Activated T-helper 2 cell treated with anti-CD3 and anti-CD28 coated beads, Interferon-gamma antibody, Interleukin-2, Interleukin-4, amounts not matched to agents 10 μg/mL and 5 μg/mL and 100 μg/mL, durations not matched to agents 14 hours and 24 hours and 36 hours (primary cell): ENCODE results near the gene ERC2. TPM values are rescaled to one million over a fixed set of nuclear protein-coding genes. Genes with fewer than 3 reads are reported as not detected.

Source experiments
- DNase-seq: peaks from one replicate; pipeline ENCODE4 v3.0.0; 2021; ENCODE audit warnings: low spot score
- H3K27ac Mint-ChIP-seq: one replicate; pipeline ENCODE4 v1.8.0; 2021; ENCODE audit warnings: mixed read lengths
- H3K27me3 Mint-ChIP-seq: one replicate; pipeline ENCODE4 v1.8.0; 2021; ENCODE audit warnings: low read depth, mixed read lengths
- H3K36me3 Mint-ChIP-seq: one replicate; pipeline ENCODE4 v1.8.0; 2021; ENCODE audit warnings: low read depth, mixed read lengths
- H3K4me1 Mint-ChIP-seq: one replicate; pipeline ENCODE4 v1.8.0; 2021; ENCODE audit warnings: low read depth, mixed read lengths
- H3K4me3 Mint-ChIP-seq: one replicate; pipeline ENCODE4 v1.8.0; 2021; ENCODE audit warnings: low read depth, mild to moderate bottlenecking, moderate library complexity, mixed read lengths
- H3K9me3 Mint-ChIP-seq: one replicate; pipeline ENCODE4 v1.8.0; 2021; ENCODE audit warnings: mixed read lengths
- intact Hi-C: fragments of 100-400 bp; cut with micrococcal nuclease; formaldehyde crosslinking; loops from one replicate; pipeline ENCODE4 v1.15.1; 2023
- total RNA-seq: library from RNA; stranded (reverse); gene quantifications from 2 replicates; pipeline ENCODE4 v1.2.3, GENCODE V29; 2022

The ERC2 gene
- total RNA-seq, 1 donor from 2014 or later, result 0.09 TPM

DNA sequence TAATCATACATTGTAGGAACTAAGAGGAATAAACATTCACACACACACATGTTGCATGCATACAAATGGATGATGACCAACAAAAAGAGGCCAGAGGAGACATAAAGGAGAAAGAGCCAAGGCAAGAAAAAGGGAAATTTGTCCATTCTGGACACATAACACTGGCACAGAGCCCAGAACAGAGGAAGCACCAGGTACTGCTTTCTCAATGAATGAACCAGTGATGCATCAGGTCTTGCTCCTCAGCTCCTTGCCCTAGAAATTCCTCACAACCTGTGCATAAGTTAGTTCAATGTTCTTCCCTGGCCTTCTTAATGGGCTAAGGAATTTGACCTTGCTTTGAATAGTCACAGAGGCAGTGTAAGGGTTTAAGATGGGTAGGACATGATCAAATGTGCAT lies 270.3 kb downstream of the ERC2 start:
- Mint-ChIP-seq H3K4me1 (no peaks in the 10 kb centered on the region), H3K9me3 (no peaks in the 10 kb centered on the region)

DNA sequence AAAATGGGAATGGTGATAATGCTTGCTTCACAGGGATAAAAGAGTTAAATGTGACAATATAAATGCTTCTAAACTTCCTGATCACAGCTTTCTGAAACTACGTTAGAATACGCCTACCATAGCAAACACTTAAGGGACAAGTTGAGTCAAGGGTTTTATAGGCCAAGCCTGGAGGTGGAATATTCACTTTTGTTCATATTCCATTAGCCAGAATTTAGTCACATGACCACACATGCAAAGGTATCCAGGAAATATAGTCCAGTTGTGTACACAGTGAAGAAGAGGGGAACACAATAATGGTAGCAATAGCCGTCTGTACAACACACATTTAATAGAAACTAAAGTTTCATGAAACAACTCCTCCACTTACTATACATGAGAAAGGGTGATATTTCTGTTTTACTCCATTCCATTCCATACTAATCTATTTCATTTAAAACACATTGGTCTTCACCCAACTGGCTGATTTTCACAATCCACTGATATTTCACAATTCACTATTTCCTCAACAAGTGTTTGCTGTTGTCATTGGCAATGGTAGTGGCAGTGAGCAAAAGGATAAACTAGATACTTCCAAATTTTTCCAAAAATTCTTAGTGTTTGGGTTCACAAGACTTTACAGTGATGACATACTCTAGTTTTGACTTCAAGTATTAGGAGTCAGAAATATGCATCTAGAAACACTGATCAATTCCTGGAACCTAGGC lies 270.9 kb downstream of the ERC2 start:
- H3K27ac Mint-ChIP-seq, result no peak overlapping the region
- DNase-seq, result no peak
- no peak overlapping the region for H3K4me3 Mint-ChIP-seq
- H3K27me3 Mint-ChIP-seq, result no peaks in the 10 kb centered on the region
- intact Hi-C loops, result no loop called here
- H3K36me3 Mint-ChIP-seq, result no peaks in the 10 kb centered on the region
- no peaks in the 10 kb centered on the region for H3K9me3 Mint-ChIP-seq
- no peaks in the 10 kb centered on the region for H3K4me1 Mint-ChIP-seq

More for the DNA sequence above, 270.3 kb downstream of the ERC2 start:
- DNase-seq, result no peak
- Mint-ChIP-seq H3K4me3 (no peak overlapping the region), H3K27me3 (no peaks in the 10 kb centered on the region), H3K27ac (no peak overlapping the region), H3K36me3 (no peaks in the 10 kb centered on the region)
- intact Hi-C loops, result no loop called here

DNA sequence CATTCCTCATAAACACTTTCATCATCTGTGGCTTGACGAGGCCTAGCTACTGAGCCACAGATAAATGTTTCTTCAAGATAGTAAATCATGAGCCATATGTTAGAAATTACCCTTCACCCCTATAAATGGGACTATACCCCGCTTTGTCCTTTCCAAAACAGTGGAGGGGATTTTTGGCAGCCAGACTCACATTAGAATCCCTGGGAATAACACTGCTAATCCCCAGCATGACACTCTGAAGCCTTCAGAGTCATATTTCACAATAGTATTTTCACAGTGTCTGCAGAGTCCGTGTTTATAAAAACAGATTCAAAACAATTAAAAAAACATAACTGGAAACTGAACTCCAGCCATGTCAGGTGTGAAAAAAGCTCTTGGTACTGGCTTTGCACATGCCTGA lies 271.6 kb downstream of the ERC2 start:
- no peaks in the 10 kb centered on the region for H3K9me3 Mint-ChIP-seq
- H3K27ac Mint-ChIP-seq, result no peak overlapping the region
- intact Hi-C loops, result no loop called here
- no peaks in the 10 kb centered on the region for H3K4me1 Mint-ChIP-seq
- H3K4me3 Mint-ChIP-seq, result no peak overlapping the region
- H3K36me3 Mint-ChIP-seq, result no peaks in the 10 kb centered on the region
- H3K27me3 Mint-ChIP-seq, result no peaks in the 10 kb centered on the region
- no peak for DNase-seq

DNA sequence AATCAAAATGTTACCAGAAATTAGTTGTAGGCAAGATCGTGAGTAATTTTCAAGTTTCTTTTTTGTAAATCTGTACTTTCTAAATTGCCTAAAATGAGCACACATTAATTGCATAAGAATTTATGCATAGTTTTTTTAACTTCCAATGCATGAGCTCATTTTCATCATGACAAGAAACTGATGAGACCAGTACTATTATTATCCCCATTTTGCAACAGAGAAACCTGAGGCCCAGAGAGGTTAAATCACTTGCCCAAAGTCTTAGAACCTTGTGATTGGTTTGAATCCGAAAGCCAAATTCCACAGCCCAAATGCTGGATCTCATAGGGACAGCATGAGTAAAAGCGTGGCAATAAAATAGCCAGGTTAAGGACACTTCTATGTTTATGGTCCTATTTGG lies 274.7 kb downstream of the ERC2 start:
- Mint-ChIP-seq H3K27me3 (no peaks in the 10 kb centered on the region), H3K9me3 (no peaks in the 10 kb centered on the region), H3K4me3 (no peak overlapping the region), H3K36me3 (no peaks in the 10 kb centered on the region), H3K27ac (no peak overlapping the region), H3K4me1 (no peaks in the 10 kb centered on the region)
- intact Hi-C loops, result no loop called here
- DNase-seq, result no peak

DNA sequence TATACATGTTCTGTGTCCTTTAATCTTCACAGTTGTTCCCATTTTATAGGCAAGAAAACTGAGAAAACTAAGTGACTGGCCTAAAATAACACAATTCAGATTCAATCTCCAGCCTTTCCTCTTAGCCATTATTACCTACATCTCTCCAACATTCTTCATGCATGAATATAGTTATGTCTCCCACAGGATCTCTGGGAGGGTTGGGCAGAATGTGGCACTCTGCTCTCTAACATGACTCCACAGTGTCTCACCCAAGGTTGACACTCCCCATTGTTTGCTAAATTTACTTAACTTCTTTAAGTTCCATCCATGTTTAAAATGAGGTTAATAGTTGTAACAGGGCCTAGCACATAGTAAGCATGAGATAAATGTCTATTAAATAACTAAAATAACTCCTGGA lies 276.3 kb downstream of the ERC2 start:
- Mint-ChIP-seq H3K9me3 (no peaks in the 10 kb centered on the region), H3K36me3 (no peaks in the 10 kb centered on the region), H3K4me3 (no peak overlapping the region), H3K4me1 (no peaks in the 10 kb centered on the region), H3K27me3 (no peaks in the 10 kb centered on the region), H3K27ac (no peak overlapping the region)
- intact Hi-C loops, result no loop called here
- no peak for DNase-seq

DNA sequence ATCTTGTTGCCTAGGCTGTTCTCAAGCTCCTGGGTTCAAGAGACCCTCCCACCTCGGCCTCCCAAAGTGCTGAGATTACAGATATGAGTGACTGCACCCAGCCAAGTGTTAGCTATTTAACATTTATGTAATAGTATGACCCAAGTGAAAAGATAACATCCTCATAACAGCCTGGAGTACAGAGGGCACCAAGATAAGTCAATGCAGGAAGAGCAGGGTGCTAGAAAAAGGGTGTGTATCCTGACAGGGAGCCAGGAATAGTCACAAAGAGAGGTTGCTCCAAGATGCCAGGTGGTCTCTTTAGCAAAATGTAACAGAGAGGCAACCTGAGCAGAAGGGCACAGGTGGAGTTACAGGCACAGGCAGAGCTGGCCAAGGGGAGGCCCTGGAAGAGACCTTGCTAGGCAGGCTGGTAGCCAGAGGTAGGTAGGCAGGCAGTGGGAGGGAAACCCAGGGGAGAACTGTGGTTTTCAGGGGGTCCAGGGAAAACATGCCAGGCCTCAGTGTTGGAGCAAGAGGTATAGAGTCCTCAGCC lies 277.4 kb downstream of the ERC2 start:
- no peak overlapping the region for H3K4me3 Mint-ChIP-seq
- no peak for DNase-seq
- H3K36me3 Mint-ChIP-seq, result no peaks in the 10 kb centered on the region
- H3K27me3 Mint-ChIP-seq, result no peaks in the 10 kb centered on the region
- intact Hi-C loops, result no loop called here
- no peaks in the 10 kb centered on the region for H3K9me3 Mint-ChIP-seq
- H3K4me1 Mint-ChIP-seq, result no peaks in the 10 kb centered on the region
- H3K27ac Mint-ChIP-seq, result no peak overlapping the region

DNA sequence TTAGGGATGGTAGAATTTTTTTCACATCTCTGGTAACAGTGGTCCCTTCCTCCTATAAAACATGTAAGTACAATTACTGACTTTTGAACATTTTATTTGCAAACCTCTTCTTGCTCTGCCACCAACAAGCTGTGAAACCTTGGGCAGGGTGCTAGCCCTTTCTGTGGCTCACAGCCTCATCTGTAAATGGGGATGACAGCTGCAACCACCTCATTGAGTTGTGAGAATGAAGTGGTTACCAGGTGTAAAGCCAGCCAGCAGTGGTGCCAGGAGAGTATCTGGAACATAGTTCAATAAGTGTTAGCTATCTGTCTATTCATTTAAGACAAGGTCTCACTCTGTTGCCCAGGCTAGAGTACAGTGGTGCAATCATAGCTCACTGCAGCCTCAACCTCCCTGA lies 278.1 kb downstream of the ERC2 start:
- Mint-ChIP-seq H3K27ac (no peak overlapping the region), H3K27me3 (no peaks in the 10 kb centered on the region), H3K36me3 (no peaks in the 10 kb centered on the region), H3K4me1 (no peaks in the 10 kb centered on the region), H3K4me3 (no peak overlapping the region), H3K9me3 (no peaks in the 10 kb centered on the region)
- no peak for DNase-seq
- intact Hi-C loops, result no loop called here

DNA sequence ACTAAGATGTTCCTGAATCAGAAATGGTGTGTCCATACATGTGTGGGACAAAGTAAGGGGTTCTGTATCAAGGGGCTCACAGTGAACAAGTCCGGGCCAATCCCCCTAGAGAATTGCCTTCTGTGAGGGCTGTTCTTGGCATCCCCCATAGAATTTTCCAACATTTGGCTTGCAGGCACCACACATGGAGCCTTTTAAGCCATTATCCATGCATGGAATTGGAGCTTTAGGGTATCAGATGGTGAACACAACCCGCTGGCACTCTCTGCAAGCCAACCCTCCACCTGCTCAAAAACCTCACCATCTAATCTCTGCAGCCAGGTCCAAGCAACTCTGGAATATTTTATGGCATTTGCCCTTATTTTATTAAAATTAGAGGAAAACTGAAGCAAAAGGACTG lies 278.7 kb downstream of the ERC2 start:
- Mint-ChIP-seq H3K4me3 (no peak overlapping the region), H3K4me1 (no peaks in the 10 kb centered on the region), H3K36me3 (no peaks in the 10 kb centered on the region), H3K27ac (no peak overlapping the region), H3K27me3 (no peaks in the 10 kb centered on the region), H3K9me3 (no peaks in the 10 kb centered on the region)
- intact Hi-C loops, result no loop called here
- DNase-seq, result no peak

DNA sequence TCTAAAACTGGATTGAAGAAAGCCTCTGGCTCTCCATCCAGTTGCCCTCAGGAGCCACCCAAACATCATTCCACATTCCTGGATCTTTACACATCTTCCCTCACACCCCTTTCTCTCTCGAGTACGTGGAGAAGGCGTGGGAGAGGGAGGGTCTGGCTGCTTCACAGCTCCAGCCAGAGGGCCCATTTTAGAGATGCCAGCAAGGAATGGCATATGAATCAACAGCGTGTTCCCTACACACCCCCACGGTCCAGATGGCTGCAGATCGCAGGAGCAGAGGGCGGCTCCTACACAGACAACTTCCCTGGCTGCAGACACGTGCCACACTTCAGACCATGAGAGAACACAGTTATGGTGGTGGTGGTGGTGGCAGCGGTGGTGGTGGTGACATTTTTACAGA lies 280.1 kb downstream of the ERC2 start:
- H3K27ac Mint-ChIP-seq, result no peak overlapping the region
- H3K9me3 Mint-ChIP-seq, result no peaks in the 10 kb centered on the region
- DNase-seq, result no peak
- H3K36me3 Mint-ChIP-seq, result no peaks in the 10 kb centered on the region
- H3K4me3 Mint-ChIP-seq, result no peak overlapping the region
- no peaks in the 10 kb centered on the region for H3K27me3 Mint-ChIP-seq
- intact Hi-C loops, result no loop called here
- no peaks in the 10 kb centered on the region for H3K4me1 Mint-ChIP-seq

DNA sequence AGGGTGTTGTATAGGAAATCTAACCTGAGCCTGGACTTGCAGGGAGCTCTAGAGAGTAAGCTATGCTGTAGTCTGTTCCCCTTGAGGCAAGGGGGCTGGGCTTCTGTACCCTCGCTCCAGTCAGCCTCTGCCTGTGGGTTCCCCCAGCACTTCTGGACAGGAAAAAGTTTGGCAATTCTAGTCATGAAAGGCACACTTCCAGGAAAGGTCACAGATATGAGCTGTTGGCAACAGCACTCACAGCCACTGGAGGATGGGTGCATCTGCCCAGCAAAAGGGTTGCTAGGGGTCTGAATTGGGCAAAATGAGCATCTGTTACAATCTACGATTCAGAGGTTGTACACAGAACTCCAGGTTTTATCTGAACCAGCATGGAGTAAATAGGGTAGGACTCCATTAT lies 281.2 kb downstream of the ERC2 start:
- H3K27ac Mint-ChIP-seq, result no peak overlapping the region
- no peaks in the 10 kb centered on the region for H3K36me3 Mint-ChIP-seq
- DNase-seq, result no peak
- H3K9me3 Mint-ChIP-seq, result no peaks in the 10 kb centered on the region
- no peak overlapping the region for H3K4me3 Mint-ChIP-seq
- no peaks in the 10 kb centered on the region for H3K27me3 Mint-ChIP-seq
- intact Hi-C loops, result no loop called here
- H3K4me1 Mint-ChIP-seq, result no peaks in the 10 kb centered on the region

DNA sequence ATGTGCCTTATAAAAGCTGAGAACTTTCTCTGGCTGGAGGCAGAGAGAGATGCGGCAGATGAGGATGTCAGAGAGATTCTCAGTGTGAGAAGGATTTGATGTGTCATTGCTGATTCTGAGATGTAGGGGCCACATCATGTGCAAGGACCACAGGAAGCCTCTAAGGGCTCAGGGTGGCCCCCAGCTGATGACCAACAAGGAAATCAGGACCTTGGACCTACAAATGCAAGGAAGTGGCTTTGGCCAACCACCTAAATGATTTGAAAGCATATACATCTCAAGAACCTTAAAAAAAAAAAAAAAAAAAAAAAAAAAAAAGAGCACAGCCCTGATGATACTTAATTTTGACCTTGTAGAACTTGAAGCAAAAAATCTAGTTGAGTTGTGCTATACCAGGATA lies 282.4 kb downstream of the ERC2 start:
- no peak for DNase-seq
- intact Hi-C loops, result no loop called here
- H3K27me3 Mint-ChIP-seq, result no peaks in the 10 kb centered on the region
- no peaks in the 10 kb centered on the region for H3K36me3 Mint-ChIP-seq
- H3K4me1 Mint-ChIP-seq, result no peaks in the 10 kb centered on the region
- H3K27ac Mint-ChIP-seq, result no peak overlapping the region
- no peaks in the 10 kb centered on the region for H3K9me3 Mint-ChIP-seq
- H3K4me3 Mint-ChIP-seq, result no peak overlapping the region

DNA sequence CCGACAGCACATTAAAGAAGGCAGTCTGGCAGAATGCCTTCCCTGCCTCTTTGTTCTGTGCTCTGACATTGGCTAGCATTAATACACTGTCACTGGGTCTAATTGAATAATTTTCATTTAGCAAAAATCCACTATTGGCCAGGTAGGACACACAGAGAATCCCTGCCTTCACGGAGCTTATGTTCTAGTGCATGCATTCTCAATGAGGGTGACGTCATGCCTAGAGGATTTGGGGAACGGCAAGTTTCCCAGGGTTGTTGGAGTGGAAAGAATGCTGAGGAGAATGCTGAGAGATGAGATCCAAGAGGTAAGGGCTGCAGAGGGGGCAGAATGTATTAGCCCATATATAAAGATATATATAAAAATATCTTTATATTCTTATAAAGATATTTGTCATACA lies 284.7 kb downstream of the ERC2 start:
- H3K27me3 Mint-ChIP-seq, result peaks cover 2% of the 10 kb centered on the region
- intact Hi-C loops, result no loop called here
- H3K27ac Mint-ChIP-seq, result no peak overlapping the region
- no peaks in the 10 kb centered on the region for H3K36me3 Mint-ChIP-seq
- H3K4me1 Mint-ChIP-seq, result no peaks in the 10 kb centered on the region
- no peaks in the 10 kb centered on the region for H3K9me3 Mint-ChIP-seq
- DNase-seq, result no peak
- H3K4me3 Mint-ChIP-seq, result no peak overlapping the region

DNA sequence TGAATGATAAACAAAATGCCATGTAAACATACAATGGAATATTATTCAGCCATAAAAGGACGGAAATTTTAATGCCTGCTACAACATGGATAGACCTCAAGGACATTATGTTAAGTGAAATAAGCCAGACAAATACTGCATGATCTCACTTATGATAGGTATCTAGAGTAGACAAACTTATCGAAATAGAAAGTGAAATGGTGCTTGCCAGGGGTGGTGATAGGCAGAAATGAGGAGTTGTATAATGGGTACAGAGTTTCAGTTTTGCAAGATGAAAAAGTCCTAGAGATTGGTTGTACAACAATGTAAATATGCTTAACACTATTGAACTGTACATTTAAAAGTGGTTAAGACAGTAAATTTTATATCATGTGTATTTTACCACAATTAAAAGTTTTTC lies 287.8 kb downstream of the ERC2 start:
- Mint-ChIP-seq H3K4me3 (no peak overlapping the region), H3K27ac (no peak overlapping the region), H3K36me3 (no peaks in the 10 kb centered on the region), H3K4me1 (no peaks in the 10 kb centered on the region), H3K9me3 (no peaks in the 10 kb centered on the region), H3K27me3 (peaks cover 2% of the 10 kb centered on the region)
- intact Hi-C loops, result no loop called here
- DNase-seq, result no peak

DNA sequence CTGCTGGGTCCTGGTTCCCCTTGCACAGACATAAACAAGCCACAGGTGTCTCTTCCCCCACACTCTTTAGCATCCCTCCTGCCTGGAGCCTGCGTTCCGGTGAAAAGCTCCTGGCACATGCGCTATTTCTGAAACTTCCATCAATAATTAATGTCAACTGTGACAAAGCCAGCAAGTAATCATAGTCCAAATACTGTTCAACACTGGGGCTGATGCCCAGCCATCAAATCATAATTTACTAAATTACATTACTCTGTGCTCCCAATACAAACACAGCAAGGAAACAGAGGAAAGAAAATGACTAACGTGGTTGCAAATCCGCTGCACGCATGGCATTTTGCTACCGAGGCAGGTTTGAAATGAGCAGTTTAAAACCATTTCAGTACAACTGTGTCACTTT lies 294.7 kb downstream of the ERC2 start:
- H3K4me1 Mint-ChIP-seq, result no peaks in the 10 kb centered on the region
- H3K4me3 Mint-ChIP-seq, result no peak overlapping the region
- no peaks in the 10 kb centered on the region for H3K9me3 Mint-ChIP-seq
- H3K27ac Mint-ChIP-seq, result no peak overlapping the region
- DNase-seq, result no peak
- no peaks in the 10 kb centered on the region for H3K36me3 Mint-ChIP-seq
- intact Hi-C loops, result no loop called here
- peaks cover 3% of the 10 kb centered on the region for H3K27me3 Mint-ChIP-seq
